Vagina (tissue), 2 donors: ENCODE measurements around the gene SUSD5.

Source experiments
- CTCF ChIP-seq, 3 experiments: fragments of 450-650 bp in 2 of 3; fragments of 200-600 bp in 1 of 3; sonication (generic) in 1 of 3; IDR thresholded peaks; one replicate each; pipeline ENCODE4 v1.5.1; 2017 to 2019; ENCODE audit warnings: antibody characterized with exemption in 3 of 3, mild to moderate bottlenecking in 2 of 3, moderate library complexity in 2 of 3
- POLR2A ChIP-seq, 2 donors: fragments of 450-650 bp; IDR thresholded peaks; one replicate each; pipeline ENCODE4 v1.6.1; 2017; ENCODE audit warnings: antibody characterized with exemption in 2 of 2, mild to moderate bottlenecking in 2 of 2, moderate library complexity in 2 of 2
- POLR2AphosphoS5 ChIP-seq, 2 donors: sonication (generic); formaldehyde crosslinking; IDR thresholded peaks; one replicate each; pipeline ENCODE4 v1.9.0; 2017; ENCODE audit warnings: antibody characterized with exemption in 2 of 2, mild to moderate bottlenecking in 2 of 2, low read depth in 1 of 2; ENCODE audit not compliant: insufficient read depth in 1 of 2

GRCh38 chr3:33117461-33117860 lies 101.1 kb downstream of the SUSD5 start:
- TF ChIP-seq CTCF (IDR thresholded peaks at IDR 0.05) (no peak), POLR2A (IDR thresholded peaks at IDR 0.05) (no peak), POLR2AphosphoS5 (IDR thresholded peaks at IDR 0.05; ENCODE audit: insufficient read depth in 1 of 2, low read depth in 1 of 2) (no peak)
